ENCODE measurements around the gene SPATS2L. TPM values are rescaled to one million over a fixed set of nuclear protein-coding genes. Genes with fewer than 3 reads are reported as not detected.

SPATS2L gene
- total and polyA plus RNA-seq, 2 donors (not counting 1 experiment from before 2014, with no cell fraction given), result 0.27 to 0.44 TPM

GRCh38 chr2:200302940-200303727, 3.4 kb upstream of the SPATS2L start:
- peaks cover 0 to 21% (median 12%) of the 10 kb centered on the region in 4 experiments for H3K27me3 ChIP-seq (replicated peaks in 1 of 4; ENCODE audit: control extremely low read depth in 1 of 4, control insufficient read depth in 3 of 4, insufficient read depth in 4 of 4, low read length in 3 of 4)
- WGBS (ENCODE audit: insufficient coverage), result 100% methylated on average over 1 of the region's 9 CpGs
- ATAC-seq (ENCODE audit: low read depth) (no peak), DNase-seq (no peak)
- peaks cover 14% of the 10 kb centered on the region for H3K4me1 Mint-ChIP-seq
- no peak overlapping the region for H3K27ac Mint-ChIP-seq
- ChIA-PET CTCF (no interaction called here), POLR2A (no interaction called here)
- intact Hi-C loops (cut with micrococcal nuclease), result no loop called here
- peaks cover 11 to 12% of the 10 kb centered on the region in 2 donors for H3K4me1 ChIP-seq (ENCODE audit: control insufficient read depth in 2 of 2, insufficient read depth in 2 of 2, low read length in 2 of 2)
- H3K9ac ChIP-seq (ENCODE audit: low read length), result no peak overlapping the region
- H2AFZ ChIP-seq (ENCODE audit: insufficient read depth, low read depth, low read length, poor library complexity, severe bottlenecking), result no peak overlapping the region
- H3K27me3 Mint-ChIP-seq, result peaks cover 44% of the 10 kb centered on the region
- TF ChIP-seq, protein P1, sequence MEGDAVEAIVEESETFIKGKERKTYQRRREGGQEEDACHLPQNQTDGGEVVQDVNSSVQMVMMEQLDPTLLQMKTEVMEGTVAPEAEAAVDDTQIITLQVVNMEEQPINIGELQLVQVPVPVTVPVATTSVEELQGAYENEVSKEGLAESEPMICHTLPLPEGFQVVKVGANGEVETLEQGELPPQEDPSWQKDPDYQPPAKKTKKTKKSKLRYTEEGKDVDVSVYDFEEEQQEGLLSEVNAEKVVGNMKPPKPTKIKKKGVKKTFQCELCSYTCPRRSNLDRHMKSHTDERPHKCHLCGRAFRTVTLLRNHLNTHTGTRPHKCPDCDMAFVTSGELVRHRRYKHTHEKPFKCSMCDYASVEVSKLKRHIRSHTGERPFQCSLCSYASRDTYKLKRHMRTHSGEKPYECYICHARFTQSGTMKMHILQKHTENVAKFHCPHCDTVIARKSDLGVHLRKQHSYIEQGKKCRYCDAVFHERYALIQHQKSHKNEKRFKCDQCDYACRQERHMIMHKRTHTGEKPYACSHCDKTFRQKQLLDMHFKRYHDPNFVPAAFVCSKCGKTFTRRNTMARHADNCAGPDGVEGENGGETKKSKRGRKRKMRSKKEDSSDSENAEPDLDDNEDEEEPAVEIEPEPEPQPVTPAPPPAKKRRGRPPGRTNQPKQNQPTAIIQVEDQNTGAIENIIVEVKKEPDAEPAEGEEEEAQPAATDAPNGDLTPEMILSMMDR (IDR thresholded peaks at IDR 0.05), result no peak
- no peak for TF ChIP-seq EZH2 (IDR thresholded peaks at IDR 0.05; ENCODE audit: borderline replicate concordance, insufficient read depth, low read depth, low read length, poor library complexity, severe bottlenecking)
- H3K27ac ChIP-seq (ENCODE audit: low read length in 2 of 2), result no peak overlapping the region
- H3K4me3 ChIP-seq (ENCODE audit: control extremely low read depth in 1 of 5, extremely low read depth in 1 of 5, insufficient read depth in 1 of 5, low read depth in 2 of 5, low read length in 4 of 5), result no peak overlapping the region
- H3K4me2 ChIP-seq (replicated peaks; ENCODE audit: low read depth, low read length, poor library complexity, severe bottlenecking), result no peak overlapping the region
- no peak overlapping the region for H3K4me3 Mint-ChIP-seq
- H3K9me3 ChIP-seq (ENCODE audit: control extremely low read depth in 1 of 3, control insufficient read depth in 2 of 3, insufficient read depth in 1 of 3, low read length in 2 of 3), result no peaks in the 10 kb centered on the region
- no peaks in the 10 kb centered on the region for H4K20me1 ChIP-seq (ENCODE audit: control insufficient read depth, insufficient read depth, low read length, poor library complexity, severe bottlenecking)
- no peaks in the 10 kb centered on the region for H3K36me3 ChIP-seq (replicated peaks in 1 of 2; ENCODE audit: control extremely low read depth in 1 of 2, control insufficient read depth in 1 of 2, extremely low read depth in 1 of 2, insufficient read depth in 2 of 2, low read length in 1 of 2)
- H3K79me2 ChIP-seq (ENCODE audit: control insufficient read depth, insufficient read depth, low read length), result no peaks in the 10 kb centered on the region
- no peaks in the 10 kb centered on the region for H3K9me3 Mint-ChIP-seq (ENCODE audit: insufficient read depth)

DNA sequence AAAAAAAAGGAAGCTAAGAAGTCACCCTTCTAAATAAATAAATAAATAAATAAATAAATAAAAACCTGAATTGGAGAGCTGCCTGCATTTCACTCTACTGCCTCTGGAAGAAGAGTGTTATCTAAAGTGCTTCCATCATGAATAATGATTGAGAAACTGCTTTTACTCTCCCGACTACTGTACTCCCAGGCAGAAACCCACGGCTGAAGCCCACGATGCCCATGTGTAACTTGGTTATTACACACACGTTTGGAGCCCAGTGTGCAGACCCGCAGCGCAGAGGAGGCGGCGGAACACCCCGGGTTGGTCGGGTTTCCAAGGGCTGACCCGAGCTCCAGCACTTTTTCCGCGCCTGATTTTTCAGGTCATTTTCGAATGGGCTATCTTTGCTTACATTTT, 697 bp upstream of the SPATS2L start:
- Mint-ChIP-seq H3K9me3 (ENCODE audit: insufficient read depth) (no peaks in the 10 kb centered on the region), H3K4me1 (peaks cover 14% of the 10 kb centered on the region), H3K27ac (peak overlapping the region; percentile 24), H3K4me3 (peak overlapping the region; percentile 91), H3K27me3 (peaks cover 59% of the 10 kb centered on the region)
- Histone ChIP-seq H3K9me3 (ENCODE audit: control extremely low read depth in 1 of 3, control insufficient read depth in 2 of 3, insufficient read depth in 1 of 3, low read length in 2 of 3) (no peaks in the 10 kb centered on the region), H3K27ac (ENCODE audit: low read length in 2 of 2) (no peak overlapping the region), H3K36me3 (replicated peaks in 1 of 2; ENCODE audit: control extremely low read depth in 1 of 2, control insufficient read depth in 1 of 2, extremely low read depth in 1 of 2, insufficient read depth in 2 of 2, low read length in 1 of 2) (no peaks in the 10 kb centered on the region), H3K27me3 (replicated peaks in 1 of 4; ENCODE audit: control extremely low read depth in 1 of 4, control insufficient read depth in 3 of 4, insufficient read depth in 4 of 4, low read length in 3 of 4) (peaks cover 0 to 21% (median 17%) of the 10 kb centered on the region in 4 experiments), H3K4me3 (ENCODE audit: control extremely low read depth in 1 of 5, extremely low read depth in 1 of 5, insufficient read depth in 1 of 5, low read depth in 2 of 5, low read length in 4 of 5) (peak overlapping the region; percentile 19 to 50 (median 35)), H4K20me1 (ENCODE audit: control insufficient read depth, insufficient read depth, low read length, poor library complexity, severe bottlenecking) (no peaks in the 10 kb centered on the region), H2AFZ (ENCODE audit: insufficient read depth, low read depth, low read length, poor library complexity, severe bottlenecking) (peak overlapping the region; percentile 68), H3K9ac (ENCODE audit: low read length) (peak overlapping the region; percentile 32), H3K4me2 (replicated peaks; ENCODE audit: low read depth, low read length, poor library complexity, severe bottlenecking) (peak overlapping the region; percentile 83), H3K79me2 (ENCODE audit: control insufficient read depth, insufficient read depth, low read length) (no peaks in the 10 kb centered on the region), H3K4me1 (ENCODE audit: control insufficient read depth in 2 of 2, insufficient read depth in 2 of 2, low read length in 2 of 2) (peaks cover 11 to 12% of the 10 kb centered on the region in 2 donors)
- ChIA-PET CTCF (no interaction called here), POLR2A (no interaction called here)
- 5% methylated on average over 11 of the region's 14 CpGs for WGBS (ENCODE audit: insufficient coverage)
- no peak for ATAC-seq (ENCODE audit: low read depth)
- TF ChIP-seq, protein P1 (IDR thresholded peaks at IDR 0.05), result no peak
- TF ChIP-seq EZH2 (IDR thresholded peaks at IDR 0.05; ENCODE audit: borderline replicate concordance, insufficient read depth, low read depth, low read length, poor library complexity, severe bottlenecking), result no peak
- peak; percentile 18 for DNase-seq
- intact Hi-C loops (cut with micrococcal nuclease), result no loop called here
